ENCODE data around the gene ANXA8. TPM values are rescaled to one million over a fixed set of nuclear protein-coding genes. Genes with fewer than 3 reads are reported as not detected.

The ANXA8 gene
- polyA plus RNA-seq, 3 donors: 0.20 to 12.7 (median 11.1) TPM

DNA sequence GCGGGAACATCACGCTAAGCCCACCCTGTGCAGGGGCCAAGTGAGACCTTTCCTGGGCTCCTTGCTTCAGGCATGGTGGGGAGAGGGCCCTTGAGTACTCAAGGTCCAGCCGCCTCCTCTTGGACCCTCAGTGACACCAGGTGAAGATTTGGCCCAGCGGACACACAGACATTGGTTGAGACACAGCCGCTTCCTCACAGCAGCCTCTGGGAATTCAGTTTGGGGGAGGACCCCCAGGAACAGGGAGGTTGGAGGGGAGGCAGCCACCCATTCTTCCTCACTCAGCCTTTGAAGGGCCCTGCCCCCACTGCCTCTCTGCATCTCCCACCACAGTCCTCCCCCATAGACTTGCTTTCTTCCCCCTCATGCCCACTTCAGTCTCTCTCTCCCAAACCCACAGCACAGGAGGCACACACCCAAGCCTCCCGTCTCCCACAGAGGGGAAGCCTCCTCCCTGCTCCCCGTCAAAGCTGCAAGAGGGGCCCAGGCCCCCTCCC lies 31.9 kb downstream of the ANXA8 start:
- WGBS, 3 donors: 82 to 95% (median 83%) methylated on average over 7 of the region's 7 CpGs
- no peak overlapping the region for H3K27ac ChIP-seq (ENCODE audit: low read depth, low read length)

DNA sequence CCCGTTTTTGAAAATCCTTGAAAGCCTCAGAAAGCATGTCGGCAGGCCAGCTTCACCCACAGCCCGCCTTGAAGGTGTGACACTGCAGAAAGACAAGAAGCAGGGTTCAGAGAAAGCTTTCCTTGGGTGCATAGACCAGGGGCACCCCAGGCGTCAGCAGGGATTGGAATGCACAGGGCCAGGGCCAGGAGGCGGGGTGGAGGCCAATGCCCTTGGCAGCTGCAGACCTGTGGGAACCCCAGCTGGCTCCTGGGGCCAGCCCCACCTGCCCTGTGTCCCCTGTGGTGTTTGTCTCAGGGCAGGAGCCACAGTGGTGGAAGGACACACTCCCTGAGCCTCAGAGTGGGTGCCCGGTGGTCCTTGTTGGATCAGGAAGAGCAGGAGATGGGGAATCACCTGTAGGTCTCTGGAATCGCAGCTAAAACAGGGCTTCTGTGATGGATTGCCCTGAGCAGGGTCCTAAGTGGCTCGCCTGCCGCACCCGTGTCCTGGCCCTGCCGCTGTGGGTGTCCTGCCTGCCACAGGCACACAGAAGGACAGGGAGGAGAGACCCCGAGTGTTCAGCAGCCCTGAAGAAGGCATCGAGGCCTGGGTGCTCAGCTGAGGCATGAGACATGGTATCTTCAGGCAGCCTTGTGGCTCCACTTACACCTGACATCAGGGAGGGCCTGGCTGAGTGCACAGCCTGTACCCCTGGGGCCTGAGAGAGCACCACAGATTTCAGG lies 32.5 kb downstream of the ANXA8 start:
- no peak overlapping the region for H3K27ac ChIP-seq (ENCODE audit: low read depth, low read length)
- WGBS, 3 donors: 90 to 91% (median 90%) methylated on average over 13 of the region's 13 CpGs

DNA sequence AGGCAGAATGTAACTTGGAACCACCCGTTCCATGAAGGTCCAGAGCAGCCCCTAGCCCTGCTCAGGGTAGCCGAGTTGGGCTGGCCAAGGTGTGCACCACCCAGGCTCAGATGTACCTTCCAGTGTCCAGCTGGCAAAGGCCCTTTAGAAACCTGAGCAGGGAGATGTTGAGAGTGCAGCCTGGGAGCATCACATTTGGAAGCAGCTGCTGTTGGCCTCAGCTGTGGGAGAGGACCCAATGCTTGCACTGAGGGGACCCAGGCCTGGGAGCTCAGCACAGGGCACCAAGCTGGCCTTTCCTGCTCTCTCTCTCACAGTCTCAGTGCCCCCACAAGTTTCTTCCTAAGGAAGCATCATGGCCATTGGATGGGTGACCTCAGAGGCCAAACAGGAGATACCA lies 33.5 kb downstream of the ANXA8 start:
- 76 to 95% (median 91%) methylated on average over 2 of the region's 2 CpGs for WGBS, 3 donors

GRCh38 chr10:47449979-47450378 lies 33.9 kb downstream of the ANXA8 start:
- 82 to 87% (median 82%) methylated on average over 10 of the region's 10 CpGs for WGBS, 3 donors
- no peak overlapping the region for H3K27ac ChIP-seq (ENCODE audit: low read depth, low read length)

More for the DNA sequence above, 33.5 kb downstream of the ANXA8 start:
- H3K27ac ChIP-seq (ENCODE audit: low read depth, low read length): no peak overlapping the region

DNA sequence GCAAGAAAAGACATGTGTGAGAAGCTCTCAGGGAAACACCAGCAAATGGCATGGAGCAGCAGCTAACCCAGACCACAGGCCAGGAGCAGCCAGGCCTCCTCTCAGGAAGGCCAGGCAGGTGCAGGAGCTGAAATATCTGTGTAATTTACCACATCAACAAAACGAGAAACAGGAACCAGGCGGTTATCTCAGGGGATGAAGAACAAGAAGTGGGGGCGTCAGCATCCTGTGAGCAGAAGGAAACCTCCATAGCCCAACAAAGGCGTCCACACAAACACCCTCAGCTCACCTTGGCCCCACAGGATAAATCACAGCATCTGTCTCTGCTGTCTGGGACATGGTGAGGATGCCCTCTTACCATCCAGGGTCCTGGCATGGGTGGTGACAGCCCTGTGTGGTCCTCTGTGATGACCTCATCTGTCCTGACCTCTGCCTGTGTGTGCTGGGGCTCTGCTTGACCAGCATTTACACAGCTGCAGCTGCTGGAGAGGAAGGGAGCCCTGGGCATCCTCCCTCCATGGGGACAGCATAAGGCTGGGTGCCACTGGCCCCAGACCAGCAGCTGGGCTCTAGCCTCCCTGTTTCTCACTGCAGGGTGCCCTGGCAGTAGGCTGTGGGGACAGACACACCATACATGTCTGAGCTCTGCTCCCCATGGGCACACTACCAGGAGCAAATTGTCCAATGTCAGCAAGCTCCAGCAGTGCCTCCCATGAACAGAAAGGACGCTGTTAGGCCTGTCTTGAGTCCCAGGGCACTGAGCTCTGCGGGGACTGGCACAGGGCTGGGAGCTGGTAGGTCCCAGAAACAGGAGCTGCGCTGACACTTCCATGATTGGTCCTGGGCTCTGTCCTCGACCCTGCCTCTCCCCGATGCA lies 34.6 kb downstream of the ANXA8 start:
- no peak overlapping the region for H3K27ac ChIP-seq (ENCODE audit: low read depth, low read length)
- WGBS, 3 donors: 54 to 73% (median 63%) methylated on average over 9 of the region's 9 CpGs

DNA sequence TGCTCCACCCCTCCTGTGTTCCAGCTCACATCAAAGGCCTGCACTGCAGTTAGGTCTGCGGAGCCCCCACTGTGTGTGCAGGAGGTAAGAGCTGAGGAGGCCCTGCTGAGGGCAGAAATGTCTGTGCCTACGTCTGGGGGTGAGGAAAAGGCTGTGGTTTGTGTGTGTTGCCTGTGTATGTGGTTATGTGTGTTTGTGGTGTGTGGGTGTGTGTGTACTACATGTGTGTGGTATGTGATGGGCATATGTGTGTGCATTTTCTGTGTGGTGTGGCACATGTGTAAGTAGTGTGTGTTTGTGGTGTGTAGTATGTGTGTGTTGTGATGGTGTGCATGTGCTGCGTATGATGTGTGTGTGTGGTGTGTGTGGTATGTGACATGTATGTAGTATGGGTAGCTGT lies 36.2 kb downstream of the ANXA8 start:
- 79 to 94% (median 86%) methylated on average over 3 of the region's 3 CpGs for WGBS, 3 donors
- no peak overlapping the region for H3K27ac ChIP-seq (ENCODE audit: low read depth, low read length)

DNA sequence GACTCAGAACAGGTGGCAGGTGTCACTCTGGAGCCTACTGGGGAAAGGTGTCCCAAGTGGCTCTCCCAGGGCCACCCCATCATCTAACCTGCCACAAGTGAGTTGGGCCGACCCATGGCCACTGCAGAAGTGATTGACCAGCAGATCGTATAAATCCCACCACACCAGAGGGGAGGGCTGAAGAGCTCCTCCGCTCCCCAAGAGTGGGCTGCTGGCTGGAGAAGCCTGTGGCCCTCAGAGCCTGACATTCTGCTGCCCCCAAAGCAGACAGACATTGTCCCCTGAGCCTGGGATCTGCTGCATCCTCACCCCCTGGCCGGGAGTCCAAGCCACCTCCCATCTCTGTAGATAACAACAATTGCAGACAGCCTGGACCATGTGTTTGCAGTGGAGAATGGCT lies 36.7 kb downstream of the ANXA8 start:
- WGBS, 3 donors: 82 to 89% (median 85%) methylated on average over 4 of the region's 4 CpGs

GRCh38 chr10:47445720-47446119 lies 38.2 kb downstream of the ANXA8 start:
- 63 to 89% (median 83%) methylated on average over 1 of the region's 1 CpG for WGBS, 3 donors
- H3K27ac ChIP-seq (ENCODE audit: low read depth, low read length): no peak overlapping the region

More for the DNA sequence above, 36.7 kb downstream of the ANXA8 start:
- H3K27ac ChIP-seq (ENCODE audit: low read depth, low read length): no peak overlapping the region

GRCh38 chr10:47444047-47444446 lies 39.9 kb downstream of the ANXA8 start:
- H3K27ac ChIP-seq (ENCODE audit: low read depth, low read length): no peak overlapping the region
- 72 to 83% (median 82%) methylated on average over 2 of the region's 2 CpGs for WGBS, 3 donors

GRCh38 chr10:47443145-47443544 lies 40.8 kb downstream of the ANXA8 start:
- 84 to 96% (median 88%) methylated on average over 2 of the region's 2 CpGs for WGBS, 3 donors
- no peak overlapping the region for H3K27ac ChIP-seq (ENCODE audit: low read depth, low read length)

DNA sequence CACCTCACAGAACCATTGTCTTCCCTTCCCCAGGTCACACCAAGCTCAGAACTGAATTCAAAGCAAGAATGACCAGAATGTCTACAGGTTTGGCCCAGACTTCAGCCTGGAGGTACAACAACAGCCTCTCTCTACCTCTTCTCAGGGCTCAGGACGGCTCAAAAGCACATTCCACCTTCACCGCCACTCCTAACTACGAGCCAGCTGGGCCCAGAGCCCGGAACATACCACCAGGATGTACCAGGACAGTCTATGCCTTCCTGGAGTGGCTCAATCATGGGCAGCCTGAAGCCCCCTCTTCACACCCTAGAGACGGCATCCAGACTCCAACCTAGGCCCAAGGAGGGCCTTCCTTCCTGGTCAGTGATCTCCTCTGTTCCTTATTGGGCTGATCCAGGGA lies 41.6 kb downstream of the ANXA8 start:
- 82 to 92% (median 90%) methylated on average over 5 of the region's 5 CpGs for WGBS, 3 donors
- no peak overlapping the region for H3K27ac ChIP-seq (ENCODE audit: low read depth, low read length)

DNA sequence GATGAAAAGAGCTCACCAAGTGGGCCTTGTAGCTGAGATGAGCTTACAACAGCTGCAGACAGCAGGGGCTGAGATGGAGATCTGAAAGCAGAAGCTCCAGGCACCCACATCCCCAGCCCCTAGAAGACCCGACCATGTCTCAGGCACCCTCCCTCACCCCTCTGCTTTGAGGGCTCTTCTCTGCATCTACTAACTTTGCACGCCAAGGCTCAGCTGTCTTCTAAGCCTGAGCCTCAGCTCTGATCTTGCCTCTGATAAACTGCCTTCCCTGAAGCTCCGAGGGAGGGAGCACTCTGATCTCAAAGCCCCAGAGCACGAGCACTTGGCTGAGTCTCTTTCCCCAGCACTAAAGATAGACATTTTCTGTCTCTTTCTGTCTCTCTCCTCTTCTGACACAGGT lies 42.0 kb downstream of the ANXA8 start:
- no peak overlapping the region for H3K27ac ChIP-seq (ENCODE audit: low read depth, low read length)
- 77 to 84% (median 77%) methylated on average over 4 of the region's 4 CpGs for WGBS, 3 donors

DNA sequence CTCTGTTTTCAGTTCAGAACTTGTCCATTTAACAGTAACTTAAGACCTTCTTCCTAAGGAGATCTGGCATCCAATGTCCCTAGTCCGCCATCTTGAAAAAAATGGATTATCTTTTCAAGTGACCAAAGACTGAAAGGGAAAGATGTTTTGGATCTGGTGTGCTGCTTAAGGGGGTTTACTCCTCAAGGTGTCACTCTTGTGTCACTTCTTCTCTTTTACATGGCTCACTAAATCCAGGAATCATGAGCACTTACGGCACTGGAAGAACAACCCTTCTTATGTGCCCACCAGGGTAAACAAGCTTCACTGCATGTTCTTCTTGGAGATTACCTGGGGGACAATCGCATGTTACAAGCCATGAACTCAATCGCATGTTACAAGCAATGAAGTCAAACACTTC lies 43.7 kb downstream of the ANXA8 start:
- no peak overlapping the region for H3K27ac ChIP-seq (ENCODE audit: low read depth, low read length)
- WGBS, 3 donors: 84 to 97% (median 92%) methylated on average over 4 of the region's 4 CpGs

DNA sequence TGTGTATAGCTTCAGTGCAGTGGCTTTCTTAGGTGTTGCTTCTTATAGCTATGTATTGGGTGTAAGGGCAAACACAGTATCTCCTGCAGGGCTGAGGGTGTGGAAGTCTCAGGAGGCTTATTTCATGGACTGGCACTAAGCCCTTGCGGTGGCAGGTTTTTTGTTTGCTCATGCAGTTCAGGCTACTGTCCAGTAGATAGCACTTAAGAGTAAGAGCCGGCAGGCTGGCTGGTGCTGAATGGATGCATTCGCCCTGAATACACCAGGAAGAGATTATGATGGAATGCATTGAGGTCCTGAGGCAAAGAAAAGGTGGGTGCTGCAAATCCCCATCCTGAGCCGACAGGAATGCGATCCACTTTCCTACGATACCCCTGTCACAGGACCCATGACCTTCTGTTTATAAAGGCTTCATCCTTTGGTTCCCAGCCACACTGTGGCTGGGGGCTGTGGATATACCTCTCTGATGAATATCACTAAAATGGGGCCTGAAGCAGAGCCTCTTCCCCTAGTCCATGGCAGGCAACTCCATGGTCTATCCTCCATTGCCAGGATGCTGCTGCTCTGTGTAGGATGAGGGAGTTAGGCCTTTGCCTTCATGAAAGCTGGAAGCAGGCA lies 44.9 kb downstream of the ANXA8 start:
- H3K27ac ChIP-seq (ENCODE audit: low read depth, low read length): no peak overlapping the region
- 34 to 66% (median 61%) methylated on average over 6 of the region's 6 CpGs for WGBS, 3 donors

DNA sequence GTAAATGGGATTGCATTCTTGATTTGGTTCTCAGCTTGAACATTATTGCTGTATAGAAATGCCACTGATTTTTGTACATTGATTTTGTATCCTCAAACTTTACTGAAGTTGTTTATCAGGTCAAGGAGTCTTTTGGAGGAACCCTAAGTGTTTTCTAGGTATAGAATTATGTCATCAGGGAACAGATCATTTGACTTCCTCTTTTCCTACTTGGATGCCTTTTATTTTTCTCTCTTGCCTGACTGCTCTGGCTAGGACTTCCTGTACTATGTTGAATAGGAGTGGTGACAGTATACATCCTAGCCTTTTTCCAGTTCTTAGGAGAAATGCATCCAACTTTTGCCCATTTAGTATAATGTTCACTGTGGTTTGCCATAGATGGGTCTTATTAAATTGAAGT lies 48.8 kb downstream of the ANXA8 start:
- no peak overlapping the region for H3K27ac ChIP-seq (ENCODE audit: low read depth, low read length)

GRCh38 chr10:47425813-47426419 lies 58.0 kb downstream of the ANXA8 start:
- 86 to 89% (median 89%) methylated on average over 4 of the region's 4 CpGs for WGBS, 3 donors
- H3K27ac ChIP-seq (ENCODE audit: low read depth, low read length): no peak overlapping the region

- WGBS, 3 donors: 65 to 76% (median 73%) methylated on average over 8 of the region's 8 CpGs
- no peak overlapping the region for H3K27ac ChIP-seq (ENCODE audit: low read depth, low read length)
These were observed 59.7 kb downstream of the ANXA8 start for GRCh38 chr10:47424231-47424630.

GRCh38 chr10:47423476-47423875 lies 60.4 kb downstream of the ANXA8 start:
- WGBS, 3 donors: 77 to 83% (median 77%) methylated on average over 4 of the region's 4 CpGs
- H3K27ac ChIP-seq (ENCODE audit: low read depth, low read length): no peak overlapping the region
